Measurements from ENCODE around the gene GPR180. TPM values are rescaled to one million over a fixed set of nuclear protein-coding genes. Genes with fewer than 3 reads are reported as not detected.

The GPR180 gene
- polyA plus RNA-seq, 3 donors, result 1.0 to 1.1 (median 1.0) TPM

- Histone ChIP-seq H3K27me3 (ENCODE audit: control insufficient read depth in 2 of 2, insufficient read depth in 2 of 2, low read length in 2 of 2) (no peaks in the 10 kb centered on the region), H3K36me3 (replicated peaks in 1 of 2; ENCODE audit: control insufficient read depth in 1 of 2, insufficient read depth in 2 of 2, low read length in 2 of 2) (peaks cover 16 to 72% of the 10 kb centered on the region in 2 donors), H3K4me1 (ENCODE audit: control insufficient read depth in 1 of 2, insufficient read depth in 2 of 2, low read length in 2 of 2) (no peaks in the 10 kb centered on the region), H3K9me3 (replicated peaks in 1 of 2; ENCODE audit: control insufficient read depth in 1 of 2, insufficient read depth in 1 of 2, low read length in 2 of 2) (no peaks in the 10 kb centered on the region), H2AFZ (ENCODE audit: insufficient read depth, low read depth, low read length, poor library complexity, severe bottlenecking) (no peak overlapping the region), H3K4me2 (replicated peaks; ENCODE audit: extremely low read depth, low read length, poor library complexity, severe bottlenecking) (no peak overlapping the region), H3K27ac (ENCODE audit: low read depth in 1 of 2, low read length in 2 of 2) (no peak overlapping the region), H3K79me2 (ENCODE audit: insufficient read depth, low read length) (no peaks in the 10 kb centered on the region), H3K4me3 (replicated peaks in 1 of 3; ENCODE audit: low read depth in 2 of 3, low read length in 3 of 3) (no peak overlapping the region), H3K9ac (ENCODE audit: insufficient read depth, low read length, poor library complexity, severe bottlenecking) (no peak overlapping the region), H4K20me1 (ENCODE audit: insufficient read depth, low read length) (no peaks in the 10 kb centered on the region)
- Mint-ChIP-seq H3K27ac (no peak overlapping the region), H3K4me1 (no peaks in the 10 kb centered on the region), H3K36me3 (peaks cover 20 to 50% of the 10 kb centered on the region in 2 donors), H3K27me3 (ENCODE audit: low read depth in 3 of 3) (no peaks in the 10 kb centered on the region), H3K9me3 (peaks cover 0 to 3% (median 0%) of the 10 kb centered on the region in 7 donors), H3K4me3 (no peak overlapping the region)
- intact Hi-C loops (cut with micrococcal nuclease), result no loop called here
- no CpG with 5 or more reads among the region's 2 CpGs for WGBS (ENCODE audit: insufficient coverage)
- no peak for TF ChIP-seq CTCF (IDR thresholded peaks at IDR 0.05)
- DNase-seq, result peak in 1 of 3 donors; percentile 14
Measured at GRCh38 chr13:94622344-94622743, 20.7 kb downstream of the GPR180 start.

GRCh38 chr13:94623316-94623715 is 21.7 kb downstream of the GPR180 start:
- intact Hi-C loops (cut with micrococcal nuclease), result no loop called here
- no peak for TF ChIP-seq CTCF (IDR thresholded peaks at IDR 0.05)
- H3K27me3 Mint-ChIP-seq (ENCODE audit: low read depth in 3 of 3), result no peaks in the 10 kb centered on the region

More at GRCh38 chr13:94623316-94623715, 21.7 kb downstream of the GPR180 start:
- Mint-ChIP-seq H3K4me1 (no peaks in the 10 kb centered on the region), H3K27ac (no peak overlapping the region), H3K36me3 (peaks cover 21 to 50% of the 10 kb centered on the region in 2 donors), H3K9me3 (peaks cover 0 to 3% (median 0%) of the 10 kb centered on the region in 7 donors), H3K4me3 (no peak overlapping the region)
- Histone ChIP-seq H3K4me3 (replicated peaks in 1 of 3; ENCODE audit: low read depth in 2 of 3, low read length in 3 of 3) (no peak overlapping the region), H3K27ac (ENCODE audit: low read depth in 1 of 2, low read length in 2 of 2) (no peak overlapping the region), H2AFZ (ENCODE audit: insufficient read depth, low read depth, low read length, poor library complexity, severe bottlenecking) (no peak overlapping the region), H4K20me1 (ENCODE audit: insufficient read depth, low read length) (no peaks in the 10 kb centered on the region), H3K4me2 (replicated peaks; ENCODE audit: extremely low read depth, low read length, poor library complexity, severe bottlenecking) (no peak overlapping the region), H3K9me3 (replicated peaks in 1 of 2; ENCODE audit: control insufficient read depth in 1 of 2, insufficient read depth in 1 of 2, low read length in 2 of 2) (no peaks in the 10 kb centered on the region), H3K79me2 (ENCODE audit: insufficient read depth, low read length) (no peaks in the 10 kb centered on the region), H3K4me1 (ENCODE audit: control insufficient read depth in 1 of 2, insufficient read depth in 2 of 2, low read length in 2 of 2) (no peaks in the 10 kb centered on the region), H3K36me3 (replicated peaks in 1 of 2; ENCODE audit: control insufficient read depth in 1 of 2, insufficient read depth in 2 of 2, low read length in 2 of 2) (peaks cover 16 to 75% of the 10 kb centered on the region in 2 donors), H3K27me3 (ENCODE audit: control insufficient read depth in 2 of 2, insufficient read depth in 2 of 2, low read length in 2 of 2) (no peaks in the 10 kb centered on the region), H3K9ac (ENCODE audit: insufficient read depth, low read length, poor library complexity, severe bottlenecking) (no peak overlapping the region)
- no CpG with 5 or more reads among the region's 4 CpGs for WGBS (ENCODE audit: insufficient coverage)
- DNase-seq, result no peak

Data from CD14-positive monocyte (primary cell).